GM21529 (cell line): ENCODE measurements around the gene PHF21A.
A peak's percentile ranks its signal among the peaks of the same experiment; 100 is the strongest.
"Not testable (repeated sequence)": the region's sequence is repeated elsewhere in the genome, so short reads cannot be mapped to it uniquely, and the experiment has no call there.

Source experiments
- ATAC-seq: cut with Tn5 transposase; IDR thresholded peaks from one replicate; pipeline ENCODE4 v1.9.1; 2021; ENCODE audit not compliant: unreplicated experiment

Gene PHF21A

GRCh38 chr11:45905576-45905975, 215.7 kb downstream of the PHF21A start:
- not testable (repeated sequence) for ATAC-seq

GRCh38 chr11:45905095-45905494, 216.2 kb downstream of the PHF21A start:
- ATAC-seq = no peak

- ATAC-seq = no peak
Observed at GRCh38 chr11:45904309-45904915, 216.8 kb downstream of the PHF21A start.

- no peak for ATAC-seq
Observed at GRCh38 chr11:45902452-45903380, 218.5 kb downstream of the PHF21A start.

- no peak for ATAC-seq
Observed at GRCh38 chr11:45901626-45902025, 219.6 kb downstream of the PHF21A start.

GRCh38 chr11:45900916-45901617, 220.2 kb downstream of the PHF21A start:
- ATAC-seq = no peak

- not testable (repeated sequence) for ATAC-seq
Observed at GRCh38 chr11:45900175-45900800, 221.0 kb downstream of the PHF21A start.

GRCh38 chr11:45899448-45900174, 221.6 kb downstream of the PHF21A start:
- ATAC-seq = peak; percentile 65

- no peak for ATAC-seq
Observed at GRCh38 chr11:45899086-45899447, 222.2 kb downstream of the PHF21A start.

- ATAC-seq = no peak
Observed at GRCh38 chr11:45897556-45897955, 223.7 kb downstream of the PHF21A start.

- no peak for ATAC-seq
Observed at GRCh38 chr11:45896422-45896984, 224.8 kb downstream of the PHF21A start.

- ATAC-seq = no peak
Observed at GRCh38 chr11:45895553-45896259, 225.5 kb downstream of the PHF21A start.

- no peak for ATAC-seq
Observed at GRCh38 chr11:45894555-45895247, 226.6 kb downstream of the PHF21A start.

GRCh38 chr11:45892856-45893255, 228.4 kb downstream of the PHF21A start:
- no peak for ATAC-seq

GRCh38 chr11:45890886-45891550, 230.2 kb downstream of the PHF21A start:
- ATAC-seq = no peak

- no peak for ATAC-seq
Observed at GRCh38 chr11:45889966-45890365, 231.3 kb downstream of the PHF21A start.

- no peak for ATAC-seq
Observed at GRCh38 chr11:45889555-45889954, 231.7 kb downstream of the PHF21A start.

- no peak for ATAC-seq
Observed at GRCh38 chr11:45887587-45887986, 233.7 kb downstream of the PHF21A start.
